Uterus (tissue), 4 donors: ENCODE results near the gene TPRG1L. TPM values are rescaled to one million over a fixed set of nuclear protein-coding genes. Genes with fewer than 3 reads are reported as not detected.

ENCODE experiments used
- DNase-seq, 2 donors: peaks; one replicate each; pipeline ENCODE4 v3.0.0-alpha.2; 2019 to 2020
- H3K27ac ChIP-seq, 2 donors: fragments of 200-600 bp; sonication (generic); 1 replicate in 1 of 2; 2 replicates in 1 of 2; pipeline ENCODE4 v1.5.1; 2016 to 2018
- H3K27me3 ChIP-seq, 2 donors: fragments of 200-600 bp; sonication (generic); one replicate each; pipeline ENCODE4 v1.5.1; 2018 to 2019; ENCODE audit warnings: control low read depth in 1 of 2
- H3K36me3 ChIP-seq, 2 donors: fragments of 200-600 bp; sonication (generic); one replicate each; pipeline ENCODE4 v1.5.1; 2019; ENCODE audit warnings: control low read depth in 1 of 2
- H3K4me1 ChIP-seq, 2 donors: fragments of 200-600 bp; sonication (generic); one replicate each; pipeline ENCODE4 v1.5.1; 2018 to 2019; ENCODE audit warnings: control low read depth in 1 of 2
- H3K4me3 ChIP-seq, 2 donors: fragments of 200-600 bp; sonication (generic); 1 replicate in 1 of 2; 2 replicates in 1 of 2; pipeline ENCODE4 v1.5.1; 2018 to 2019; ENCODE audit warnings: mild to moderate bottlenecking in 1 of 2
- H3K9me3 ChIP-seq, 2 donors: fragments of 200-600 bp; sonication (generic); one replicate each; pipeline ENCODE4 v1.5.1; 2019; ENCODE audit warnings: control low read depth in 1 of 2
- POLR2A ChIP-seq, 2 donors: fragments of 450-650 bp; IDR thresholded peaks; one replicate each; pipeline ENCODE4 v1.6.1; 2016; ENCODE audit warnings: antibody characterized with exemption in 2 of 2, mild to moderate bottlenecking in 1 of 2, moderate library complexity in 1 of 2
- intact Hi-C: fragments of 100-400 bp; cut with DNase I; formaldehyde crosslinking; loops from one replicate; pipeline ENCODE4 v1.15.1; 2023; ENCODE audit warnings: low total_unique reads
- total RNA-seq, 4 donors: library from RNA; depleted of rRNA in 3 of 4; stranded (reverse); fragments of >200 nt in 3 of 4; gene quantifications; one replicate each; pipeline versions ENCODE4 v1.1.0 to v1.2.4, GENCODE V29; 2014 to 2023
- TF ChIP-seq, protein P1 (sequence below), 4 experiments: fragments of 200-600 bp in 2 of 4; fragments of 450-650 bp in 2 of 4; sonication (generic) in 2 of 4; IDR thresholded peaks; one replicate each; pipeline ENCODE4 v1.5.1; 2016 to 2019; ENCODE audit warnings: antibody characterized with exemption in 4 of 4, mild to moderate bottlenecking in 2 of 4, moderate library complexity in 1 of 4
- donor health status: DM: yes; HTN: yes; CAD: no.

The TPRG1L gene
- total RNA-seq, 4 donors from 2014 or later = 18.7 to 43.4 (median 29.6) TPM

- Histone ChIP-seq H3K27ac (no peak overlapping the region), H3K4me3 (no peak overlapping the region), H3K9me3 (no peaks in the 10 kb centered on the region), H3K27me3 (no peaks in the 10 kb centered on the region), H3K36me3 (no peaks in the 10 kb centered on the region), H3K4me1 (no peaks in the 10 kb centered on the region)
- intact Hi-C loops = no loop called here
- TF ChIP-seq POLR2A (IDR thresholded peaks at IDR 0.05) = no peak
- TF ChIP-seq, protein P1, sequence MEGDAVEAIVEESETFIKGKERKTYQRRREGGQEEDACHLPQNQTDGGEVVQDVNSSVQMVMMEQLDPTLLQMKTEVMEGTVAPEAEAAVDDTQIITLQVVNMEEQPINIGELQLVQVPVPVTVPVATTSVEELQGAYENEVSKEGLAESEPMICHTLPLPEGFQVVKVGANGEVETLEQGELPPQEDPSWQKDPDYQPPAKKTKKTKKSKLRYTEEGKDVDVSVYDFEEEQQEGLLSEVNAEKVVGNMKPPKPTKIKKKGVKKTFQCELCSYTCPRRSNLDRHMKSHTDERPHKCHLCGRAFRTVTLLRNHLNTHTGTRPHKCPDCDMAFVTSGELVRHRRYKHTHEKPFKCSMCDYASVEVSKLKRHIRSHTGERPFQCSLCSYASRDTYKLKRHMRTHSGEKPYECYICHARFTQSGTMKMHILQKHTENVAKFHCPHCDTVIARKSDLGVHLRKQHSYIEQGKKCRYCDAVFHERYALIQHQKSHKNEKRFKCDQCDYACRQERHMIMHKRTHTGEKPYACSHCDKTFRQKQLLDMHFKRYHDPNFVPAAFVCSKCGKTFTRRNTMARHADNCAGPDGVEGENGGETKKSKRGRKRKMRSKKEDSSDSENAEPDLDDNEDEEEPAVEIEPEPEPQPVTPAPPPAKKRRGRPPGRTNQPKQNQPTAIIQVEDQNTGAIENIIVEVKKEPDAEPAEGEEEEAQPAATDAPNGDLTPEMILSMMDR (IDR thresholded peaks at IDR 0.05) = no peak
- no peak for DNase-seq
Measured at GRCh38 chr1:3676581-3677470, 52.0 kb downstream of the TPRG1L start.

DNA sequence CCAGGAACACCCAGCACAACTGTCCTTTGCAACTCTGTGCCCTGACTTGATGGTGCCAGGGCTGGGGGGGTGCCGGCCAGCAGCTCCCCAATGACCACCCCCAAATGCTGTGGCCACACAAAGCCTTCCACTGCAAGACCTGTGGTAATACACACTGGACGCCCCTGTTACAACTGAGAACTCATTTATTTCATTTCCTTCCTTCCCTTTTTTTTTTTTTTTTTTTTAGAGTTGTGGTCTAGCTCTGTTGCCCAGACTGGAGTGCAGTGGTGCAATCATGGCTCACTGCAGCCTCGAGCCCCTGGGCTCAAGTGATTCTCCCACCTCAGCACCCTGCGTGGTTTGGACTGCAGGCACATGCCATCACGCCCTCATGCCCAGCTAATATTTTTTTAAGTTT is 52.7 kb downstream of the TPRG1L start:
- Histone ChIP-seq H3K27ac (no peak overlapping the region), H3K9me3 (no peaks in the 10 kb centered on the region), H3K4me3 (no peak overlapping the region), H3K36me3 (no peaks in the 10 kb centered on the region), H3K4me1 (no peaks in the 10 kb centered on the region), H3K27me3 (no peaks in the 10 kb centered on the region)
- no peak for TF ChIP-seq POLR2A (IDR thresholded peaks at IDR 0.05)
- TF ChIP-seq, protein P1 (IDR thresholded peaks at IDR 0.05) = no peak
- intact Hi-C loops = no loop called here
- no peak for DNase-seq

DNA sequence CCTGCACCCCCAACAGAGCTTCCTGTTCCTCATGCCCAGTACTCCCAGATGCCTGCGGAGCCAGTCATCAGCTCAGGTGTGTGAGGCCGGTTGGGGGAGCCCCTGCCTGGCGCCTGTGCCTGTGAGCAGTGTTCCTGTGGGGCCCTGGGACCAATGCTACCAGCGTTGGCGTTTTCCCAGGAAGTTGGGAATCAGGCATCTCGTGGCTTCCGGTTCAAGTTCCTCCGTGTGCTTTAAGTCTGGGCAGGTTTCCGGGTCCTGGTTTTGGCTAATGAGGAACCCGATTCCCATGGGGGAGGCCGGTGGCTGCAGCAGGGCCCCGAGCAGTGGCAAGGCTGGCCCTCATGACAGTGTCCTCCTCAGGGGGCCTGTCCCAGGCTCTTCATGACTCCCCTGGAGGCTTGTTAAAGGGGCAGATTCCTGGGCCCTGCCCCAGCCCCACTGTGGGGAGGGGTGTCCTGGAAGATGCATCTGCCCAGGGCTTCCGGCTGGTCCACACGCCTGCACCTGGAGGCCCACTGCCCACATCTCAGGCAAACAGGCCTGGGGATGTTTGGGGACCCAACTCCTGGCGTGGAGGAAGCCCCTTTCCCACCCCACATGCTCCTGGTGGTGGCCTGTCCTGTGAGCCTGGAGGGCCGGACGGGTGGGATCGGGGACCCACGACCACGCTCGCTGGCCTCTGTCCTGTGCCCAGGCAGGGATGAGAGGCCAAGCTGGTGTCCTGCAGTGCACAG is 53.7 kb downstream of the TPRG1L start:
- intact Hi-C loops = no loop called here
- Histone ChIP-seq H3K27ac (no peak overlapping the region), H3K27me3 (no peaks in the 10 kb centered on the region), H3K4me1 (no peaks in the 10 kb centered on the region), H3K4me3 (no peak overlapping the region), H3K9me3 (no peaks in the 10 kb centered on the region), H3K36me3 (no peaks in the 10 kb centered on the region)
- TF ChIP-seq, protein P1 (IDR thresholded peaks at IDR 0.05) = no peak
- no peak for TF ChIP-seq POLR2A (IDR thresholded peaks at IDR 0.05)
- DNase-seq = no peak

GRCh38 chr1:3679098-3679555 is 54.3 kb downstream of the TPRG1L start:
- H3K27ac ChIP-seq = no peak overlapping the region
- peaks cover 0 to 2% of the 10 kb centered on the region in 2 donors for H3K27me3 ChIP-seq
- TF ChIP-seq, protein P1 (IDR thresholded peaks at IDR 0.05) = no peak
- TF ChIP-seq POLR2A (IDR thresholded peaks at IDR 0.05) = no peak
- H3K4me3 ChIP-seq = no peak overlapping the region
- no peaks in the 10 kb centered on the region for H3K4me1 ChIP-seq
- intact Hi-C loops = no loop called here
- H3K36me3 ChIP-seq = no peaks in the 10 kb centered on the region
- H3K9me3 ChIP-seq = no peaks in the 10 kb centered on the region
- DNase-seq = no peak

Other genes starting within 250 kb of the TPRG1L start
- 1 to 10 TPM in 2 of 4 donors, under 1 TPM in 1, not detected in 1; 0.29 to 2.3 (median 1.2) TPM for gene ARHGEF16, start 170.3 kb upstream of the TPRG1L start, total RNA-seq
- gene MEGF6, start 13.5 kb upstream of the TPRG1L start, total RNA-seq = 10 to 100 TPM in 3 of 4 donors, under 1 TPM in 1; 0.88 to 69.0 (median 36.9) TPM
- gene WRAP73, start 25.1 kb downstream of the TPRG1L start, total RNA-seq = 10 to 100 TPM in 3 of 4 donors, 1 to 10 TPM in 1; 4.6 to 31.7 (median 25.0) TPM
- gene TP73, start 27.5 kb downstream of the TPRG1L start, total RNA-seq = under 1 TPM in 2 of 4 donors, not detected in 2; 0.30 to 0.76 TPM
- not detected for gene CCDC27, start 127.4 kb downstream of the TPRG1L start, total RNA-seq
- 10 to 100 TPM in 1 of 4 donors, 1 to 10 TPM in 1, not detected in 2; 4.4 to 15.4 TPM for gene SMIM1, start 147.7 kb downstream of the TPRG1L start, total RNA-seq
- 10 to 100 TPM; 19.0 to 44.7 (median 37.4) TPM for gene LRRC47, start 171.5 kb downstream of the TPRG1L start, total RNA-seq
- gene CEP104, start 232.2 kb downstream of the TPRG1L start, total RNA-seq = 10 to 100 TPM; 10.5 to 43.2 (median 22.1) TPM
- gene DFFB, start 232.5 kb downstream of the TPRG1L start, total RNA-seq = 10 to 100 TPM in 2 of 4 donors, 1 to 10 TPM in 1, under 1 TPM in 1; 0.51 to 17.9 (median 9.3) TPM